Endothelial cell of umbilical vein (primary cell): Measurements from ENCODE around the gene USP37. TPM values are rescaled to one million over a fixed set of nuclear protein-coding genes. Genes with fewer than 3 reads are reported as not detected.
A peak's percentile ranks its signal among the peaks of the same experiment; 100 is the strongest.

Experiments
- BruUV-seq: library from RNA; stranded (reverse); fragments of 400-500 nt; replicated peaks from 2 replicates; lab custom pipeline; 2021; lab: Mats Ljungman, UMichigan
- CTCF ChIA-PET: fragments of 300-600, 350-600 bp; sonication (Branson Sonifier 250); formaldehyde crosslinking; loops from one replicate; lab custom pipeline; 2021; ENCODE audit warnings: antibody characterized with exemption, inconsistent platforms; lab: Charles Lee
- POLR2A ChIA-PET: fragments of 300-600, 350-600 bp; sonication (Branson Sonifier 250); formaldehyde crosslinking; loops from one replicate; lab custom pipeline; 2021; ENCODE audit warnings: antibody characterized with exemption, inconsistent platforms; lab: Charles Lee
- DNase-seq: peaks from one replicate; pipeline ENCODE4 v3.0.0-alpha.2; 2011; ENCODE audit warnings: low read depth, low spot score
- FAIRE-seq: peaks from 2 replicates; lab custom pipeline; 2011; peaks lifted over from hg19 to GRCh38; lab: Jason Lieb, UNC
- H2AFZ ChIP-seq: 2 replicates; pipeline ENCODE4 v1.6.0; 2012; ENCODE audit warnings: low read depth, low read length, control low read depth, inconsistent platforms
- H3K27ac ChIP-seq: 2 replicates; pipeline ENCODE4 v1.5.1; 2011; ENCODE audit warnings: low read depth, mild to moderate bottlenecking, control low read depth, low read length, moderate library complexity; ENCODE audit not compliant: insufficient read depth
- H3K27me3 ChIP-seq, 2 experiments: 2 replicates each; pipeline versions ENCODE4 v1.6.0 to v1.6.1; 2011; ENCODE audit warnings: low read length in 2 of 2, mixed read lengths in 1 of 2; ENCODE audit not compliant: control insufficient read depth in 2 of 2, insufficient read depth in 2 of 2
- H3K36me3 ChIP-seq, 2 experiments: 2 replicates in 1 of 2; 3 replicates in 1 of 2; pipeline ENCODE4 v1.5.1; 2011; ENCODE audit warnings: low read length in 2 of 2, mild to moderate bottlenecking in 1 of 2, moderate library complexity in 1 of 2; ENCODE audit not compliant: control insufficient read depth in 2 of 2, insufficient read depth in 2 of 2; ENCODE audit errors: extremely low read depth in 1 of 2
- H3K4me1 ChIP-seq: 3 replicates; pipeline ENCODE4 v1.5.1; 2011; ENCODE audit warnings: mild to moderate bottlenecking, low read length; ENCODE audit not compliant: control insufficient read depth, insufficient read depth; ENCODE audit errors: extremely low read depth
- H3K4me2 ChIP-seq: 2 replicates; pipeline ENCODE4 v1.6.1; 2011; ENCODE audit warnings: low read length, control low read depth, mixed read lengths; ENCODE audit not compliant: insufficient read depth
- H3K4me3 ChIP-seq, 3 experiments: fragments of 200-600 bp in 1 of 3; sonication (generic), shearing (Covaris generic) in 1 of 3; replicated peaks in 1 of 3; 2 replicates each; pipeline ENCODE4 v1.5.1; 2011 to 2016; ENCODE audit warnings: control low read depth in 3 of 3, low read length in 3 of 3, mild to moderate bottlenecking in 2 of 3, inconsistent platforms in 1 of 3, low read depth in 1 of 3, moderate library complexity in 1 of 3; ENCODE audit not compliant: insufficient read depth in 1 of 3
- H3K79me2 ChIP-seq: 2 replicates; pipeline ENCODE4 v1.6.0; 2012; ENCODE audit warnings: low read length, inconsistent platforms; ENCODE audit not compliant: control insufficient read depth, insufficient read depth
- H3K9ac ChIP-seq: replicated peaks from 2 replicates; pipeline ENCODE3; 2011; ENCODE audit warnings: low read length, control low read depth; ENCODE audit not compliant: insufficient read depth; ENCODE audit errors: extremely low read depth
- H3K9me1 ChIP-seq: replicated peaks from 3 replicates; pipeline ENCODE4 v1.6.0; 2011; ENCODE audit warnings: mild to moderate bottlenecking, low read length; ENCODE audit not compliant: control insufficient read depth, insufficient read depth; ENCODE audit errors: extremely low read depth
- H3K9me3 ChIP-seq: replicated peaks from 2 replicates; pipeline ENCODE4 v1.5.1; 2012; ENCODE audit warnings: low read length, inconsistent platforms; ENCODE audit not compliant: control insufficient read depth, insufficient read depth
- H4K20me1 ChIP-seq: replicated peaks from 2 replicates; pipeline ENCODE3; 2011; ENCODE audit warnings: mild to moderate bottlenecking, low read length; ENCODE audit not compliant: control insufficient read depth, insufficient read depth; ENCODE audit errors: extremely low read depth
- FOS ChIP-seq: IDR thresholded peaks from 2 replicates; pipeline ENCODE4 v1.6.1; 2011; ENCODE audit warnings: mild to moderate bottlenecking, low read length, moderate library complexity, borderline replicate concordance; ENCODE audit not compliant: insufficient read depth
- GATA2 ChIP-seq: IDR thresholded peaks from 2 replicates; pipeline ENCODE4 v1.7.0; 2011; ENCODE audit warnings: low read depth, mild to moderate bottlenecking, moderate library complexity, mixed read lengths, low read length; ENCODE audit not compliant: insufficient read length, insufficient read depth
- JUN ChIP-seq: IDR thresholded peaks from 2 replicates; pipeline ENCODE4 v1.6.1; 2011; ENCODE audit warnings: borderline replicate concordance, low read depth; ENCODE audit not compliant: insufficient read length, insufficient read depth
- MYC ChIP-seq: IDR thresholded peaks from one replicate; pipeline ENCODE4 v1.6.1; 2011; ENCODE audit warnings: mild to moderate bottlenecking, low read depth, low read length
- POLR2A ChIP-seq: IDR thresholded peaks from 2 replicates; pipeline ENCODE4 v1.6.1; 2012; ENCODE audit warnings: low read depth, mild to moderate bottlenecking, control low read depth, low read length
- POLR2AphosphoS5 ChIP-seq: IDR thresholded peaks from 2 replicates; pipeline ENCODE4 v1.6.1; 2012; ENCODE audit warnings: low read depth, mild to moderate bottlenecking, control low read depth, low read length, moderate library complexity; ENCODE audit not compliant: insufficient read depth
- dilution Hi-C: fragments of 300-500 bp; cut with MboI; formaldehyde crosslinking; loops from one replicate; pipeline ENCODE4 v1.15.0; 2019; ENCODE audit warnings: low sequenced_read_pairs; ENCODE audit not compliant: extremely low pct_ligation_motif_present
- intact Hi-C: fragments of 100-400 bp; cut with micrococcal nuclease; formaldehyde crosslinking; loops from one replicate; pipeline ENCODE4 v1.10.0; 2022
- polyA plus RNA-seq, 4 experiments: library from polyadenylated mRNA; depleted of rRNA in 3 of 4; stranded (reverse) in 3 of 4; unstranded in 1 of 4; fragments of >200 nt; gene quantifications; 2 replicates each; pipeline versions ENCODE4 v1.2.1 to v1.2.3, GENCODE V29; 2011 to 2012; ENCODE audit warnings: missing spikeins in 1 of 4
- total RNA-seq: library from RNA; stranded (reverse); gene quantifications from 2 replicates; pipeline ENCODE4 v1.2.3, GENCODE V29; 2021
- TF ChIP-seq, protein P1 (sequence below), 2 donors: IDR thresholded peaks; 1 replicate in 1 of 2; 2 replicates in 1 of 2; pipeline ENCODE4 v1.5.1; 2011; ENCODE audit warnings: low read length in 2 of 2, mild to moderate bottlenecking in 2 of 2, moderate library complexity in 2 of 2, control low read depth in 1 of 2, inconsistent platforms in 1 of 2, low read depth in 1 of 2; ENCODE audit not compliant: insufficient read depth in 1 of 2; ENCODE audit errors: extremely low read depth in 1 of 2
- TF ChIP-seq, protein P2 (sequence below): IDR thresholded peaks from 2 replicates; pipeline ENCODE4 v1.6.1; 2011; ENCODE audit not compliant: insufficient read depth, insufficient read length

USP37 gene
- total and polyA plus RNA-seq, 2 donors (not counting 3 experiments of a cell fraction or from before 2014, with no cell fraction given) = 1.9 to 14.4 TPM

DNA sequence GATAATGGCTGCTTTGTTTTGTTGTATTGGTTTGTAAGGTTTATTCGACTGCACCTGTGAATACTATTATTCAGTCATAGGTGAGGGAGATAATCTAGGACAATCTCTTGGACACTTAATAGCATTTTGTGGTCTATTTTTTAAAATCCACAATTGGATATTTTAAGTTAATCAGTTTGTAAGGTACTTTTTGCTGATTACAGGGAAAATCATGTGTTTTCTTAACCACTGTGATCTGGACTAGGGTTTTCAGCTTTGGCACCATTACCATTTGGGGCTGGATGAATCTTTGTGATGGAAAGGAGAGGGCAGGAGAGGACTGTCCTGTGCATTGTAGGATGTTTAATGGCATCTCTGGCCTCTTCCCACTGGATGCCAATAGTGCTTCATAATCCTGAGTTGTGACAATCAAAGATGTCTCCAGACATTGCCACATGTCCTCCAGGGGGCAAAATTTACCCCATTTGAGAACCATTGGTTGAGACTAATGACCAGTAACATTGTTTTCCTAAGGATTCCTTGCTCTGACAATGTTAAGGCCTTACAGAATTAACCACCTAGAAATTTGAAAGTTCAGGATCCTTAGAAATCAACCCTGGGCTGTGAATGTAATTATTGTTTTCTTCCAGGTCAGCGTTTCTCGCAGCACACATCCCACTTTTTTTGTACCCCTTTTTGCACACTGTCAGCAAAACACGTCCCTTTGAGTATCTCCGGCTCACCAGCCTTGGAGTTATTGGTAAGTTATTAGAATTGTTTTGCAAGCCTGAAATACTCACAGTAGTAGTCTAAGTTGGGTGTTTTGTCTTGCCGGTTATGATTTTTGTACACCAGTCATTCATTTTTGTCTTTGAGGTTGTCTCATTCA is 16.1 kb upstream of the USP37 start:
- no peak for TF ChIP-seq POLR2AphosphoS5
- TF ChIP-seq, protein P1, sequence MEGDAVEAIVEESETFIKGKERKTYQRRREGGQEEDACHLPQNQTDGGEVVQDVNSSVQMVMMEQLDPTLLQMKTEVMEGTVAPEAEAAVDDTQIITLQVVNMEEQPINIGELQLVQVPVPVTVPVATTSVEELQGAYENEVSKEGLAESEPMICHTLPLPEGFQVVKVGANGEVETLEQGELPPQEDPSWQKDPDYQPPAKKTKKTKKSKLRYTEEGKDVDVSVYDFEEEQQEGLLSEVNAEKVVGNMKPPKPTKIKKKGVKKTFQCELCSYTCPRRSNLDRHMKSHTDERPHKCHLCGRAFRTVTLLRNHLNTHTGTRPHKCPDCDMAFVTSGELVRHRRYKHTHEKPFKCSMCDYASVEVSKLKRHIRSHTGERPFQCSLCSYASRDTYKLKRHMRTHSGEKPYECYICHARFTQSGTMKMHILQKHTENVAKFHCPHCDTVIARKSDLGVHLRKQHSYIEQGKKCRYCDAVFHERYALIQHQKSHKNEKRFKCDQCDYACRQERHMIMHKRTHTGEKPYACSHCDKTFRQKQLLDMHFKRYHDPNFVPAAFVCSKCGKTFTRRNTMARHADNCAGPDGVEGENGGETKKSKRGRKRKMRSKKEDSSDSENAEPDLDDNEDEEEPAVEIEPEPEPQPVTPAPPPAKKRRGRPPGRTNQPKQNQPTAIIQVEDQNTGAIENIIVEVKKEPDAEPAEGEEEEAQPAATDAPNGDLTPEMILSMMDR (IDR thresholded peaks at IDR 0.05; ENCODE audit: extremely low read depth in 1 of 2, insufficient read depth in 1 of 2, low read depth in 1 of 2, low read length in 2 of 2) = peak; percentile 8 to 16
- no TSS peak for BruUV-seq
- H3K4me2 ChIP-seq = no peak overlapping the region
- H3K27ac ChIP-seq = no peak overlapping the region
- no peaks in the 10 kb centered on the region for H3K9me1 ChIP-seq
- no peaks in the 10 kb centered on the region for H4K20me1 ChIP-seq
- peaks cover 14 to 19% of the 10 kb centered on the region in 2 experiments for H3K36me3 ChIP-seq
- peaks cover 5% of the 10 kb centered on the region for H3K4me1 ChIP-seq
- DNase-seq = peak; percentile 21
- ChIA-PET CTCF (no interaction called here), POLR2A (no interaction called here)
- intact Hi-C loops = loop anchor here (1.0 kb wide), 1 partner anchor 64 kb away; no protein-coding TSS in a partner anchor
- H3K9me3 ChIP-seq = no peaks in the 10 kb centered on the region
- H3K4me3 ChIP-seq = no peak overlapping the region
- FAIRE-seq = no peak
- H3K9ac ChIP-seq = no peak overlapping the region
- dilution Hi-C loops = no loop called here
- H3K27me3 ChIP-seq = no peaks in the 10 kb centered on the region
- H2AFZ ChIP-seq = no peak overlapping the region
- peaks cover 6% of the 10 kb centered on the region for H3K79me2 ChIP-seq

DNA sequence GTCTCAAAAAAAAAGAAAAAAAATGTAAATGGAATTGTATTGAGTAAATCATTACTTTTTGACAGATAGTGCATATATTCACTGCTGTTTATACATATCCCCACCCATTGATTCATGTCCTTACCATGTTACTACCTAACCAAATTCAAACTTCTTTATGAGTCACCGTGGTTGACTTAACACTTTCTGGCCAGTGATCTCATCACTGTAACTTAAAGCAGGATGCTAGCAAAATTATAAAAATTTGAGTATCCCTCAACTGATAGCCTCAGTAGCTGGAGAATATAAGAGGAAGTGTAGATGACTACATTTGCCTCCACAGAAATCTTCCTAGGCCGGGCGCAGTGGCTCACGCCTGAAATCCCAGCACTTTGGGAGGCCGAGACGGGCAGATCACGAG is 13.9 kb upstream of the USP37 start:
- DNase-seq (peak; percentile 11), FAIRE-seq (no peak)
- no peak overlapping the region for H3K4me2 ChIP-seq
- BruUV-seq = no TSS peak
- peaks cover 2% of the 10 kb centered on the region for H3K9me1 ChIP-seq
- peaks cover 25% of the 10 kb centered on the region for H3K79me2 ChIP-seq
- H3K36me3 ChIP-seq = peaks cover 13 to 18% of the 10 kb centered on the region in 2 experiments
- no peaks in the 10 kb centered on the region for H3K9me3 ChIP-seq
- H3K27ac ChIP-seq = peak overlapping the region; percentile 27
- H3K27me3 ChIP-seq = no peaks in the 10 kb centered on the region
- no peak overlapping the region for H2AFZ ChIP-seq
- ChIA-PET POLR2A (no interaction called here), CTCF (interaction anchor here (0.6 to 1.1 kb wide), 3 partner anchors 11 to 594 kb away, joined by 3 read pairs; partner anchors contain the start of gene CNPPD1)
- no peak overlapping the region for H3K4me3 ChIP-seq
- intact Hi-C loops (no loop called here), dilution Hi-C loops (no loop called here)
- H3K4me1 ChIP-seq = peaks cover 5% of the 10 kb centered on the region
- no peak overlapping the region for H3K9ac ChIP-seq
- peaks cover 2% of the 10 kb centered on the region for H4K20me1 ChIP-seq
- TF ChIP-seq MYC (no peak), JUN (peak; percentile 47), GATA2 (no peak), POLR2AphosphoS5 (no peak), POLR2A (no peak), FOS (peak; percentile 69)
- TF ChIP-seq, protein P1 (IDR thresholded peaks at IDR 0.05; ENCODE audit: extremely low read depth in 1 of 2, insufficient read depth in 1 of 2, low read depth in 1 of 2, low read length in 2 of 2) = no peak
- TF ChIP-seq, protein P2, sequence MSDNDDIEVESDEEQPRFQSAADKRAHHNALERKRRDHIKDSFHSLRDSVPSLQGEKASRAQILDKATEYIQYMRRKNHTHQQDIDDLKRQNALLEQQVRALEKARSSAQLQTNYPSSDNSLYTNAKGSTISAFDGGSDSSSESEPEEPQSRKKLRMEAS = no peak
